Mesangial cell (primary cell): ENCODE measurements around the gene SLC22A3. TPM values are rescaled to one million over a fixed set of nuclear protein-coding genes. Genes with fewer than 3 reads are reported as not detected.

Experiments used
- total RNA-seq: library from RNA; depleted of rRNA; stranded (reverse); fragments of >200 nt; gene quantifications from 2 replicates; pipeline ENCODE4 v1.2.3, GENCODE V29; 2015

The SLC22A3 gene
- total RNA-seq: 18.1 and 25.1 TPM in 2 replicates

GRCh38 chr6:160348223-160349019, at the start of gene SLC22A3:
Gene SLC22A3, plus strand, starts transcription at chr6:160348378. Its CDS starts 42 bp downstream, at chr6:160348420.

Other genes starting within 250 kb of the SLC22A3 start
- gene SLC22A1, start 226.6 kb upstream of the SLC22A3 start, total RNA-seq: 0.51 and 0.98 TPM in 2 replicates
- gene SLC22A2, start 89.6 kb upstream of the SLC22A3 start, total RNA-seq: 0.16 and 0.38 TPM in 2 replicates